Pancreas (tissue), 10 donors: ENCODE measurements around the gene MYO15B. TPM values are rescaled to one million over a fixed set of nuclear protein-coding genes. Genes with fewer than 3 reads are reported as not detected.

Experiments
- ATAC-seq, 4 donors: fragments of 200-7000 bp; cut with Tn5 transposase; one replicate each; pipeline versions ENCODE4 v1.8.0 to v1.9.1; 2020; ENCODE audit warnings: mild to moderate bottlenecking in 4 of 4, moderate library complexity in 4 of 4
- DNase-seq, 6 donors: peaks; one replicate each; pipeline ENCODE4 v3.0.0-alpha.2; 2020
- FAIRE-seq: peaks from 2 replicates; lab custom pipeline; 2012; peaks lifted over from hg19 to GRCh38; lab: Jason Lieb, UNC
- H3K27ac ChIP-seq, 4 donors: fragments of 200-600 bp; sonication (generic); 1 replicate in 3 of 4; 2 replicates in 1 of 4; pipeline versions ENCODE4 v1.5.0 to v1.8.0; 2020
- H3K27me3 ChIP-seq, 4 donors: fragments of 200-600 bp; one replicate each; pipeline ENCODE4 v1.8.0; 2021
- H3K36me3 ChIP-seq, 3 donors: fragments of 200-600 bp; sonication (generic) in 1 of 3; one replicate each; pipeline versions ENCODE4 v1.5.0 to v1.8.0; 2020 to 2021
- H3K4me1 ChIP-seq, 3 donors: fragments of 200-600 bp; one replicate each; pipeline ENCODE4 v1.8.0; 2021
- H3K4me3 ChIP-seq, 4 donors: fragments of 200-600 bp; sonication (generic) in 2 of 4; one replicate each; pipeline versions ENCODE4 v1.5.0 to v1.8.0; 2020 to 2021
- H3K9me3 ChIP-seq, 4 donors: fragments of 200-600 bp; one replicate each; pipeline ENCODE4 v1.8.0; 2021
- WGBS, 2 donors: extraction: QIAGEN DNeasy Blood & Tissue Kit; methylation state at CpG; one replicate each; pipeline ENCODE4 v1.1.7; 2013; 5-methylcytosine and 5-hydroxymethylcytosine counted together
- intact Hi-C, 3 donors: fragments of 100-400 bp; cut with DNase I; formaldehyde crosslinking; loops; one replicate each; pipeline versions ENCODE4 v1.11.1 to v1.14.2; 2022
- polyA plus RNA-seq, 2 donors: library from polyadenylated mRNA; stranded (reverse); fragments of 200-250 nt; gene quantifications; one replicate each; pipeline ENCODE4 v1.2.3, GENCODE V29; 2013
- total RNA-seq, 6 donors: library from RNA; stranded (reverse); fragmentation: NEBNext Ultra II Directional in 4 of 6; extraction: Animal tissue kit (Norgen Biotek cat#: 25700) in 4 of 6; gene quantifications; one replicate each; pipeline versions ENCODE4 v1.2.1 to v1.2.4, GENCODE V29; 2021 to 2023
- TF ChIP-seq, protein P1 (sequence below), 4 donors: fragments of 200-600 bp; sonication (generic) in 3 of 4; IDR thresholded peaks; one replicate each; pipeline versions ENCODE4 v1.5.0 to v1.8.0; 2021; ENCODE audit warnings: antibody characterized with exemption in 4 of 4
- donor health status: healthy with polysubstance abuse.
- donor health status: DM: no; HTN: no; CAD: no; lungs with moderate emphysema.
- donor health status: DM: no; HTN: no; CAD: no.
- donor health status: control.
- donor health status: control.
- donor health status: Bipolar disorder and iron deficiency.
- donor health status: DM: yes; HTN: yes; CAD: no.
- donor health status: DM: no; HTN: no; CAD: no.
- donor health status: DM: no; HTN: no; CAD: no.
- donor health status: DM: yes; HTN: yes; CAD: no.

MYO15B gene
- total and polyA plus RNA-seq, 8 donors, result 25.9 to 325 (median 47.1) TPM

DNA sequence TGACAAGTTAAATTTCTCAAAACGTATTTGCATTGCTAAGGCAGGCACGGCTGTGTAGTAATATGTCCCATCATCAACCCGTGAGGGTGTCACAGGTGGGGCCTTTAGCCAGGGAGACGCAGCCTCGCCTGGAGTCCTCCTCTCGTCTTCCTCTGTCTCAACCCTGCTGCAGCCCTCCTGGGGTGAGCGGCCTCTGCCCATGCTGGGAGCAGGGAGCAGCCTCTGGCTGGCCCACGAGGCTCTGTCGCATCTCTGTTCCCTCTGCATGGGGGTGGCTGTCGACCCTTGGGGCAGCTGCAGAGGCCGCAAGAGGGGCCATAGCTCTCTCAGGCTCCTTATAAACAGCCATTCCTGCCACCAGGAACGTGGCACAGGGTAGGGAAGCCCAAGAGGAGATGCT is 44.8 kb downstream of the MYO15B start:
- FAIRE-seq (no peak), DNase-seq (peak in 2 of 6 donors; percentile 35 to 60)
- H3K4me1 ChIP-seq, result peaks cover 13 to 14% (median 14%) of the 10 kb centered on the region in 3 donors

DNA sequence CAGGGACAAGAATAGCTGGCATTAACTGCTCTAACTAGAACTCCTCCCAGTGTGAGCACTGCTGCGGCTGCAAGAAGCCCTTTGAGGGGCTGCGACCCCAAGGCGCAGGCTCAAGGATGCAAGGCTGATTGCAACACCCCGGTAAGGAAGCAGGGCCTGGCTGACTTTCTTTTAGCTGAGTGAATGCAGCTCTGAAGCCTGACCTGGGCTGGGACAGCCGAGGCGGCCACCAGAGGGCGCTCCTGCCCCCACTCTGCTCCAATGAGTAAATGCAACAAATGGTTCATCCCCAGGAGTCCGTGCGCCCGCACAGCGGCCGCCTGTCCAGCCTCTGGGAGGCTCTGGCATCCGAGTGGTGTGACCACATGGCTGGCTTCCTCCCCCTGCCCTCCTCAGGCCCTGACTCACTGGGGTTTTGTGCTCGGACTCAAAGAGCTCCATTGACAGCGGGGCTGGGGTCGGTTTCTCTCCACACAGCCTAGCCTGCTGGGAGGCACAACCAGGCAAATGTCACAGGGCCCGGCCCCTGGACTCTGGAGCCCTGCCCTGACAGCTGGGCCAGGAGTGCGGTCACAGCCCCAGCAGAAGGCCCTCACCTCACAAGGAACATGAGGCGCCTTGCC is 45.4 kb downstream of the MYO15B start, which contains the start of gene SMIM5:
Gene SMIM5, plus strand, starts transcription at position 572 of the 623 bp plus-strand sequence. CDS start 6,768 bp downstream, outside the sequence.
- no peak for FAIRE-seq
- H3K4me3 ChIP-seq, result peak within 1 kb of the TSS in 1 of 4 donors; percentile 17
- intact Hi-C loops, result loop anchor here in 1 of 3 donors (5.0 kb wide), 1 partner anchor 114 kb away; no protein-coding TSS in a partner anchor

More for the DNA sequence above, 44.8 kb downstream of the MYO15B start:
- no peaks in the 10 kb centered on the region for H3K9me3 ChIP-seq
- 70 to 72% methylated on average over 12 of the region's 12 CpGs for WGBS, 2 donors
- H3K36me3 ChIP-seq, result no peaks in the 10 kb centered on the region
- TF ChIP-seq, protein P1, sequence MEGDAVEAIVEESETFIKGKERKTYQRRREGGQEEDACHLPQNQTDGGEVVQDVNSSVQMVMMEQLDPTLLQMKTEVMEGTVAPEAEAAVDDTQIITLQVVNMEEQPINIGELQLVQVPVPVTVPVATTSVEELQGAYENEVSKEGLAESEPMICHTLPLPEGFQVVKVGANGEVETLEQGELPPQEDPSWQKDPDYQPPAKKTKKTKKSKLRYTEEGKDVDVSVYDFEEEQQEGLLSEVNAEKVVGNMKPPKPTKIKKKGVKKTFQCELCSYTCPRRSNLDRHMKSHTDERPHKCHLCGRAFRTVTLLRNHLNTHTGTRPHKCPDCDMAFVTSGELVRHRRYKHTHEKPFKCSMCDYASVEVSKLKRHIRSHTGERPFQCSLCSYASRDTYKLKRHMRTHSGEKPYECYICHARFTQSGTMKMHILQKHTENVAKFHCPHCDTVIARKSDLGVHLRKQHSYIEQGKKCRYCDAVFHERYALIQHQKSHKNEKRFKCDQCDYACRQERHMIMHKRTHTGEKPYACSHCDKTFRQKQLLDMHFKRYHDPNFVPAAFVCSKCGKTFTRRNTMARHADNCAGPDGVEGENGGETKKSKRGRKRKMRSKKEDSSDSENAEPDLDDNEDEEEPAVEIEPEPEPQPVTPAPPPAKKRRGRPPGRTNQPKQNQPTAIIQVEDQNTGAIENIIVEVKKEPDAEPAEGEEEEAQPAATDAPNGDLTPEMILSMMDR (IDR thresholded peaks at IDR 0.05), result no peak
- intact Hi-C loops, result loop anchor here in 1 of 3 donors (5.0 kb wide), 1 partner anchor 115 kb away; no protein-coding TSS in a partner anchor
- no peak overlapping the region for H3K4me3 ChIP-seq
- no peak for ATAC-seq
- H3K27ac ChIP-seq, result no peak overlapping the region
- H3K27me3 ChIP-seq, result no peaks in the 10 kb centered on the region

DNA sequence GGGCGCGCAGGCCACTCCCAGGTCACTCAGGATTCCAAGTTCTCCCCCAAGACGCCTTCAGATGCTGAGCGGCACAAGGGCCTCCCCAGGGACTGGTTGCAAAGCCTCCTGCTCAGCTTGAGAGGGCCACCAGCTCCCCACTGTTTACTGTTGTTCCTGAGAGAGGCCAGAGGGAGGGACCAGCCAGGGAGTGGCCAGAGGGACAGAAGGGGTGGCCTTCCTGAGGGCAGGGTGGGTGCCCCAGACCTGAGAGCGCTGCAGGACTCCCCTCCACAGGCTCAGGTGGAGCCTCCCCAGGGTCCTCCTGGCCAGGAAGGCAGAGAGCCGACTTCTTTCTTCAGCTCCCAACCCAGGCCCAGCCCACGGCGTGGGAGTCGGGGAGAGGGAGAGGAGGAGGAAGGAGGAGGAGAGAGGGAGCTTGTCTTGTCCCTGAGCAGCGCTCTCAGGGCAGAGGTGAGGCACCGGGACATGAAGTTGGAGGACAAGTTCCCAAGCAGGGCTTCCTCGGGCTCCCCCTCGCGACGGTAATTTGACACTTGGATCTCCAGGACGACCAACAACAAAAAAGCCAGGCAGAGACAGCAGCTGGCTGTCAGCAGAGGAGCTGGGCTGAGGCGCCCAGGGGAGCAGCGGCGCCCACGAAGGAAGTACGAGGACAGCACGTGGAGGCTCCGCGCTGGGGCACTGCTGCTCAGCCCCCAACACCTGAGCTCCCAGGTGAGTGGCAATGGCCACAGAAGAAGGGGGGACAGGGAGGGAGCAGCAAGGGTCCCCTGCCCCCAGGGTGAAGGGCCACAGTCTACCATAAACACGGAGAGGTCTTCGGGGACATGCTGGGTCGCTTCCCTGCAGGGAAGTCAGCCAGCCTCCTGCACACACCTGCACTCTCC is 46.1 kb downstream of the MYO15B start:
- Histone ChIP-seq H3K36me3 (no peaks in the 10 kb centered on the region), H3K4me1 (peaks cover 13 to 14% (median 14%) of the 10 kb centered on the region in 3 donors), H3K27ac (peak overlapping the region; percentile 17 to 68 (median 54)), H3K9me3 (no peaks in the 10 kb centered on the region), H3K4me3 (peak overlapping the region in 1 of 4 donors; percentile 17), H3K27me3 (no peaks in the 10 kb centered on the region)
- 13 to 16% methylated on average over 27 of the region's 27 CpGs for WGBS, 2 donors
- intact Hi-C loops, result loop anchor here in 1 of 3 donors (5.0 kb wide), 1 partner anchor 114 kb away; no protein-coding TSS in a partner anchor
- DNase-seq (peak; percentile 90 to 96 (median 91)), FAIRE-seq (no peak), ATAC-seq (peak; percentile 87 to 91 (median 88))
- TF ChIP-seq, protein P1 (IDR thresholded peaks at IDR 0.05), result peak; percentile 29 to 49 (median 41)

More for the DNA sequence above, 45.4 kb downstream of the MYO15B start, which contains the start of gene SMIM5:
- DNase-seq, result peak; percentile 74 to 97 (median 88)
- Histone ChIP-seq H3K27me3 (no peaks in the 10 kb centered on the region), H3K36me3 (no peaks in the 10 kb centered on the region), H3K9me3 (no peaks in the 10 kb centered on the region), H3K27ac (peak within 1 kb of the TSS; percentile 17 to 68 (median 54)), H3K4me1 (peaks cover 13 to 14% (median 14%) of the 10 kb centered on the region in 3 donors)
- TF ChIP-seq, protein P1 (IDR thresholded peaks at IDR 0.05), result peak; percentile 95 to 99 (median 97)
- peak; percentile 83 to 88 (median 88) for ATAC-seq
- WGBS, 2 donors, result 14 to 16% methylated on average over 19 of the region's 19 CpGs

DNA sequence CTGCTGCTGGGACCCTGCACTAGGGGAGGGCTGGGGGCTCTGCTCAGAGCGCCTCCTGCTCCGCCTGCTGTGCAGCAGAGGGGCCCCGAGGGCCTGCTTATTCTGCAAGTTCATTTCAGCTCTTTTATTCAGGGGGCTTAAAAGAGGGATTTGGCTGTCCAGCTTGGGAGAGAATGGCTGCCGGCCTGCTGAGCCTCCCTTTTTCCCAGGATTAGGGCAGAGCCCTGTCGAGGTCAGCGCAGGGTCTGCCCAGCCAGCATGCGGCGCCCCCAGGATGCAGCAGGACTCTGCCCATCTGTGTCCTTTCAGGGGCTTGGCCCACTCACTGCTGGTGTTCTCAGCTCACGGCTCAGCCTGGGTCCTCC is 46.8 kb downstream of the MYO15B start:
- TF ChIP-seq, protein P1 (IDR thresholded peaks at IDR 0.05), result no peak
- H3K27ac ChIP-seq, result peak overlapping the region; percentile 17 to 68 (median 54)
- H3K36me3 ChIP-seq, result no peaks in the 10 kb centered on the region
- no peak for FAIRE-seq
- DNase-seq, result peak in 1 of 6 donors; percentile 51
- H3K4me3 ChIP-seq, result peak overlapping the region in 1 of 4 donors; percentile 17
- ATAC-seq, result no peak
- intact Hi-C loops, result loop anchor here in 1 of 3 donors (5.0 kb wide), 1 partner anchor 113 kb away; no protein-coding TSS in a partner anchor
- H3K9me3 ChIP-seq, result no peaks in the 10 kb centered on the region
- no peaks in the 10 kb centered on the region for H3K27me3 ChIP-seq
- peaks cover 13 to 14% (median 14%) of the 10 kb centered on the region in 3 donors for H3K4me1 ChIP-seq
- 83 to 87% methylated on average over 8 to 9 of the region's 9 CpGs for WGBS, 2 donors
